T-helper 22 cell (primary cell): ENCODE measurements around the gene ADAR.
"Not testable (repeated sequence)": the region's sequence is repeated elsewhere in the genome, so short reads cannot be mapped to it uniquely, and the experiment has no call there.

Experiments
- DNase-seq: peaks from one replicate; pipeline ENCODE4 v3.0.0-alpha.2; 2020; ENCODE audit warnings: low read depth

ADAR gene

GRCh38 chr1:154607609-154608396 lies at the start of gene ADAR:
TSS of gene ADAR (minus strand) at chr1:154608186. CDS start at chr1:154608006, 180 bp downstream.
- peak; percentile 86 for DNase-seq

- no peak for DNase-seq
Observed at GRCh38 chr1:154657556-154657955, 49.6 kb upstream of the ADAR start.

GRCh38 chr1:154652893-154653292 lies 44.9 kb upstream of the ADAR start:
- no peak for DNase-seq

GRCh38 chr1:154644724-154645123 lies 36.7 kb upstream of the ADAR start:
- DNase-seq: not testable (repeated sequence)

GRCh38 chr1:154641534-154641933 lies 33.5 kb upstream of the ADAR start:
- no peak for DNase-seq

- no peak for DNase-seq
Observed at GRCh38 chr1:154639876-154640275, 31.9 kb upstream of the ADAR start.

GRCh38 chr1:154635171-154635570 lies 27.2 kb upstream of the ADAR start:
- DNase-seq: no peak

- no peak for DNase-seq
Observed at GRCh38 chr1:154629675-154630073, 21.7 kb upstream of the ADAR start.

- DNase-seq: no peak
Observed at GRCh38 chr1:154629061-154629674, 21.2 kb upstream of the ADAR start.

GRCh38 chr1:154628121-154628405 lies 20.1 kb upstream of the ADAR start:
- DNase-seq: no peak

GRCh38 chr1:154627257-154628120 lies 19.5 kb upstream of the ADAR start:
- peak; percentile 75 for DNase-seq

GRCh38 chr1:154626456-154627256 lies 18.7 kb upstream of the ADAR start:
- no peak for DNase-seq

- DNase-seq: no peak
Observed at GRCh38 chr1:154624746-154625643, 17.0 kb upstream of the ADAR start.

GRCh38 chr1:154623358-154623757 lies 15.4 kb upstream of the ADAR start:
- no peak for DNase-seq

- DNase-seq: no peak
Observed at GRCh38 chr1:154622503-154623039, 14.6 kb upstream of the ADAR start.

GRCh38 chr1:154621875-154622274 lies 13.9 kb upstream of the ADAR start:
- no peak for DNase-seq

GRCh38 chr1:154620751-154621150 lies 12.8 kb upstream of the ADAR start:
- no peak for DNase-seq

- no peak for DNase-seq
Observed at GRCh38 chr1:154619181-154619948, 11.4 kb upstream of the ADAR start.

GRCh38 chr1:154616659-154617345 lies 8.8 kb upstream of the ADAR start:
- no peak for DNase-seq
